AG04449 (cell line): Measurements from ENCODE around the gene KIF19.

Source experiments
- CTCF ChIA-PET: fragments of 350-600 bp; formaldehyde crosslinking; extraction: SDS; loops from one replicate; lab custom pipeline; 2021; ENCODE audit warnings: antibody characterized with exemption; lab: Yijun Ruan, JAX
- POLR2A ChIA-PET: fragments of 400-600, 350-600 bp; formaldehyde crosslinking; extraction: SDS; loops from one replicate; lab custom pipeline; 2020; ENCODE audit warnings: antibody characterized with exemption, inconsistent platforms; lab: Yijun Ruan, JAX
- DNase-seq: peaks from one replicate; pipeline ENCODE4 v3.0.0-alpha.2; 2010; ENCODE audit warnings: low read depth, low spot score
- H3K4me3 ChIP-seq: 2 replicates; pipeline ENCODE4 v1.5.1; 2011; ENCODE audit warnings: low read depth, mild to moderate bottlenecking, control low read depth, low read length
- CTCF ChIP-seq: IDR thresholded peaks from one replicate; pipeline ENCODE4 v1.5.1; 2011; ENCODE audit warnings: mild to moderate bottlenecking, moderate library complexity, low read length, control low read depth, inconsistent platforms; ENCODE audit not compliant: insufficient read depth; ENCODE audit errors: missing control alignments

The KIF19 gene

GRCh38 chr17:74360899-74361229 lies 34.8 kb downstream of the KIF19 start:
- TF ChIP-seq CTCF: no peak
- H3K4me3 ChIP-seq: no peak overlapping the region
- no peak for DNase-seq
- ChIA-PET POLR2A (no interaction called here), CTCF (interaction anchor here (1.0 to 1.8 kb wide), 3 partner anchors 9 to 96 kb away, joined by 4 to 5 read pairs (median 4); no protein-coding TSS in a partner anchor)

- ChIA-PET CTCF (interaction anchor here (1.0 to 1.8 kb wide), 3 partner anchors 8 to 96 kb away, joined by 4 to 5 read pairs (median 4); no protein-coding TSS in a partner anchor), POLR2A (no interaction called here)
- peak; percentile 61 for TF ChIP-seq CTCF
- no peak for DNase-seq
- no peak within 1 kb of the TSS for H3K4me3 ChIP-seq
These were observed 35.4 kb downstream of the KIF19 start, which contains the start of gene BTBD17 for GRCh38 chr17:74361230-74362068. BTBD17 (minus strand) TSS chr17:74361868; CDS start chr17:74361819, 49 bp downstream.

- TF ChIP-seq CTCF: no peak
- no peak overlapping the region for H3K4me3 ChIP-seq
- no peak for DNase-seq
- ChIA-PET POLR2A (no interaction called here), CTCF (interaction anchor here (0.7 to 9.4 kb wide), 5 partner anchors 12 to 96 kb away, joined by 3 to 74 read pairs (median 5); no protein-coding TSS in a partner anchor)
These were observed 36.0 kb downstream of the KIF19 start for GRCh38 chr17:74362069-74362405.

- CTCF ChIA-PET: interaction anchor here (0.6 to 9.4 kb wide), 5 partner anchors 11 to 95 kb away, joined by 3 to 74 read pairs (median 4); no protein-coding TSS in a partner anchor
- no peak overlapping the region for H3K4me3 ChIP-seq
- no peak for TF ChIP-seq CTCF
- no peak for DNase-seq
- POLR2A ChIA-PET: no interaction called here
These were observed 36.9 kb downstream of the KIF19 start for GRCh38 chr17:74362810-74363498.

- no peak for TF ChIP-seq CTCF
- no peak for DNase-seq
- H3K4me3 ChIP-seq: no peak within 1 kb of the TSS
- POLR2A ChIA-PET: no interaction called here
- CTCF ChIA-PET: interaction anchor here (0.8 to 9.4 kb wide), 24 partner anchors 8 to 237 kb away, joined by 3 to 79 read pairs (median 4); no protein-coding TSS in a partner anchor
These were observed 41.2 kb downstream of the KIF19 start, which contains the start of gene GPR142 for GRCh38 chr17:74367206-74367605. GPR142 (plus strand) TSS chr17:74367506; CDS start chr17:74369541, 2,035 bp downstream.
